Ecto neural progenitor cell (in vitro differentiated cells): ENCODE measurements around the gene OR5L1.

Source experiments
- DNase-seq: peaks from one replicate; pipeline ENCODE4 v3.0.0-alpha.2; 2018; ENCODE audit warnings: low spot score

OR5L1 gene

GRCh38 chr11:55811067-55811466 lies at the start of gene OR5L1:
Gene OR5L1, plus strand, starts transcription at chr11:55811367. Its CDS starts 100 bp downstream, at chr11:55811467.
- no peak for DNase-seq

- DNase-seq, result no peak
Observed at GRCh38 chr11:55773138-55773537, 38.0 kb upstream of the OR5L1 start, which contains the start of gene OR5D13. Gene OR5D13, plus strand, starts transcription at chr11:55773438. Its CDS starts 0 bp downstream, at chr11:55773438.

DNA sequence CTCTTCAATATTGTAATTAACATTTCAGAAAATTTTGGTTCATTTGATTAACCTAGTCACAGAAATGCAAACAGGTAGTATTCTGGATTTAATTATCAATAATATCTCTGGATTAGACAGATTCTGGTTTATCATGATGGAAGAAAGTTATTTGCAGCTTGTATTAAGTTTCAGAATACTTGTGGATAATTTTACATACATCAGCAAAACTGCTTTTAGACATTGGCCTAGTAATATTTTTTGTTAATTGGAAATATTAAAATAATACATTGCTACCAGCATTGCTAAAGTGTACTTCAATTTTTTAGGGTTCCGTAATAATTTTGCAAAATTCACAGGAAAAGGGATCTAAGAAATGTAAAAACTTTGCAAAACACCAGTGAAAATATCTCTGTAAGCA lies 19.6 kb upstream of the OR5L1 start:
- no peak for DNase-seq

- DNase-seq, result no peak
Observed at GRCh38 chr11:55793321-55793720, 17.8 kb upstream of the OR5L1 start.

DNA sequence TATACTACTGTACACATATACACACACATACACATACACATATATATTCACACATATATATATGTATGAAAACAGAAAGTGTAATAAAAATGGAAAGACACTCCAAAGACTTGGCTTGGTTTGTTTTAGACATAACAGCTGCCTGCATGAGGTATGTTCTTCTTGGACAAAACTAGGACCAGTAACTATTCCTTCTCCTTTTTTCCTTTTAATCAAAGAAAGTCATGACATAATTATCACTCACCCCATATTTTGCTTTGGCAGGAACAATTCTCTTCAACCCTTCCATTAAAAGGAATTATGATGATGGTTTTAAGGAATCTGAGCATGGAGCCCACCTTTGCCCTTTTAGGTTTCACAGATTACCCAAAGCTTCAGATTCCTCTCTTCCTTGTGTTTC lies 15.9 kb upstream of the OR5L1 start, which contains the start of gene OR5D14:
OR5D14 (plus strand) TSS at position 301 of the 400 bp plus-strand sequence; CDS start at position 301, 0 bp downstream.
- DNase-seq, result no peak

GRCh38 chr11:55806248-55806647 lies 4.9 kb upstream of the OR5L1 start:
- no peak for DNase-seq

GRCh38 chr11:55819330-55819729 lies 8.2 kb downstream of the OR5L1 start, which contains the start of gene OR5D18:
Gene OR5D18, plus strand, starts transcription at chr11:55819630. Its CDS starts 0 bp downstream, at chr11:55819630.
- DNase-seq, result no peak

DNA sequence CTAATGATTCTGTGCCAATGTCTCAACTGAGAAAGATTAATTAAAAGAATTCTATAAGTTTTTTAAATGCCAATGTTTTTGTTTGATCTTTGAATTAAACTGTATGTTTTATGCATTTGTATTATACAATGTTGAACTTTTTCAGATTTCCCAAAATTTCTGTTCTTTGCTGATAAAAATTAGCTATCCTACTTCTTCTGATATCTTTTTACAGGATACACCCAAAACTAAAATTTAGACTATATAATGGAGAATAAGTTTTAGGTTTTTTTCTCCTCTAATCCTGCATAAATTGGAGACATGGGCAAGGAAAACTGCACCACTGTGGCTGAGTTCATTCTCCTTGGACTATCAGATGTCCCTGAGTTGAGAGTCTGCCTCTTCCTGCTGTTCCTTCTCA lies 15.8 kb downstream of the OR5L1 start, which contains the start of gene OR5L2:
OR5L2 (plus strand) TSS at position 301 of the 400 bp plus-strand sequence; CDS start at position 301, 0 bp downstream.
- no peak for DNase-seq

DNA sequence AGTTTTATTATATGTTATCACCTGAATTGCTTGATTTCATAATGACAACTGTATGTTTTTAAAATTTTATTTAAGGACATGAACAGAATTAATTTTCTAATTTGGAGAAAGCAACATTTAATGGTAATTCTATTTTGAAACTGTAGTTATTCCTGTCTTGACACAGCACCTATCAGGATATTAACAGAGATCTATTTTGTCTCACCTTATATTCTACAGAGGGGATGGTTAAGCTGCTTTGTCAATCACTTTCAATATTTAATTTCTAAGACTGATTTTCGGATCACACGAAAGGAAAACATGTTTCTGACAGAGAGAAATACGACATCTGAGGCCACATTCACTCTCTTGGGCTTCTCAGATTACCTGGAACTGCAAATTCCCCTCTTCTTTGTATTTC lies 27.3 kb downstream of the OR5L1 start, which contains the start of gene OR5D16:
OR5D16 (plus strand) TSS at position 301 of the 400 bp plus-strand sequence; CDS start at position 301, 0 bp downstream.
- DNase-seq, result no peak

- DNase-seq, result no peak
Observed at GRCh38 chr11:55847453-55847852, 36.3 kb downstream of the OR5L1 start.

DNA sequence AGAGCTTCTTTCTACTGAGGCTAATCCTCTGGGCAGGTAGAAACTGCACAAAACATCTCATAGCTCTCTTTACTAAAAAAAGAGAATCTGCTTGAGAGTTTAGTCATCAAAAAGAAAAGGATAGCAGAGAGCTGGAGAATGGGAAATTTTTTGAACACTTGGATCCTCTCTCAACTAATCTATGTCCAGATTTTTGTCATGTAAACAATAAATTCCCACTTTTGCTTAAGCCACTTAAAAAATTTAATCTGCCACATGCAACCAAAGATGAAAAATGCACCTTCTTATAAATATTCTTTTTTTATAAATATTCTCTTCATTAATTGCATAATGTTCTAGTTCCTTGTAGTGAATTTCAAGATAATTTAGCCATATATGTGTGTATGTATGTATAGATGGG lies 37.9 kb downstream of the OR5L1 start:
- DNase-seq, result no peak

- DNase-seq, result no peak
Observed at GRCh38 chr11:55852141-55852540, 41.0 kb downstream of the OR5L1 start.

- DNase-seq, result no peak
Observed at GRCh38 chr11:55854704-55855103, 43.5 kb downstream of the OR5L1 start.
